Measurements from ENCODE around the gene MICU1. TPM values are rescaled to one million over a fixed set of nuclear protein-coding genes. Genes with fewer than 3 reads are reported as not detected.

MICU1 gene
- total RNA-seq, 1 experiment from 2014 or later = 36.0 TPM

- TF ChIP-seq, protein P1, sequence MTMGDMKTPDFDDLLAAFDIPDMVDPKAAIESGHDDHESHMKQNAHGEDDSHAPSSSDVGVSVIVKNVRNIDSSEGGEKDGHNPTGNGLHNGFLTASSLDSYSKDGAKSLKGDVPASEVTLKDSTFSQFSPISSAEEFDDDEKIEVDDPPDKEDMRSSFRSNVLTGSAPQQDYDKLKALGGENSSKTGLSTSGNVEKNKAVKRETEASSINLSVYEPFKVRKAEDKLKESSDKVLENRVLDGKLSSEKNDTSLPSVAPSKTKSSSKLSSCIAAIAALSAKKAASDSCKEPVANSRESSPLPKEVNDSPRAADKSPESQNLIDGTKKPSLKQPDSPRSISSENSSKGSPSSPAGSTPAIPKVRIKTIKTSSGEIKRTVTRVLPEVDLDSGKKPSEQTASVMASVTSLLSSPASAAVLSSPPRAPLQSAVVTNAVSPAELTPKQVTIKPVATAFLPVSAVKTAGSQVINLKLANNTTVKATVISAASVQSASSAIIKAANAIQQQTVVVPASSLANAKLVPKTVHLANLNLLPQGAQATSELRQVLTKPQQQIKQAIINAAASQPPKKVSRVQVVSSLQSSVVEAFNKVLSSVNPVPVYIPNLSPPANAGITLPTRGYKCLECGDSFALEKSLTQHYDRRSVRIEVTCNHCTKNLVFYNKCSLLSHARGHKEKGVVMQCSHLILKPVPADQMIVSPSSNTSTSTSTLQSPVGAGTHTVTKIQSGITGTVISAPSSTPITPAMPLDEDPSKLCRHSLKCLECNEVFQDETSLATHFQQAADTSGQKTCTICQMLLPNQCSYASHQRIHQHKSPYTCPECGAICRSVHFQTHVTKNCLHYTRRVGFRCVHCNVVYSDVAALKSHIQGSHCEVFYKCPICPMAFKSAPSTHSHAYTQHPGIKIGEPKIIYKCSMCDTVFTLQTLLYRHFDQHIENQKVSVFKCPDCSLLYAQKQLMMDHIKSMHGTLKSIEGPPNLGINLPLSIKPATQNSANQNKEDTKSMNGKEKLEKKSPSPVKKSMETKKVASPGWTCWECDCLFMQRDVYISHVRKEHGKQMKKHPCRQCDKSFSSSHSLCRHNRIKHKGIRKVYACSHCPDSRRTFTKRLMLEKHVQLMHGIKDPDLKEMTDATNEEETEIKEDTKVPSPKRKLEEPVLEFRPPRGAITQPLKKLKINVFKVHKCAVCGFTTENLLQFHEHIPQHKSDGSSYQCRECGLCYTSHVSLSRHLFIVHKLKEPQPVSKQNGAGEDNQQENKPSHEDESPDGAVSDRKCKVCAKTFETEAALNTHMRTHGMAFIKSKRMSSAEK (CRISPR knock-in tag; IDR thresholded peaks at IDR 0.05; ENCODE audit: borderline replicate concordance) = no peak
- TF ChIP-seq CTCF (IDR thresholded peaks at IDR 0.05) = peak; percentile 95
- TF ChIP-seq ESRRA (CRISPR knock-in tag; IDR thresholded peaks at IDR 0.05; ENCODE audit: borderline replicate concordance) = no peak
- TF ChIP-seq RELA (CRISPR knock-in tag; IDR thresholded peaks at IDR 0.05; ENCODE audit: borderline replicate concordance) = no peak
- TF ChIP-seq FOXK1 (CRISPR knock-in tag; IDR thresholded peaks at IDR 0.05) = no peak
- TF ChIP-seq SMAD4 (CRISPR knock-in tag; IDR thresholded peaks at IDR 0.05) = no peak
- no peak for TF ChIP-seq TEAD4 (CRISPR knock-in tag; IDR thresholded peaks at IDR 0.05)
- TF ChIP-seq AR (CRISPR knock-in tag; IDR thresholded peaks at IDR 0.05) = no peak
- TF ChIP-seq TEAD1 (CRISPR knock-in tag; IDR thresholded peaks at IDR 0.05) = 0 out of 2 replicates have a peak, but pooled peaks have one; percentile 19
- TF ChIP-seq FOXJ3 (CRISPR knock-in tag; IDR thresholded peaks at IDR 0.05; ENCODE audit: borderline replicate concordance) = no peak
- no peak for TF ChIP-seq ZSCAN18 (CRISPR knock-in tag; IDR thresholded peaks at IDR 0.05)
- TF ChIP-seq ZMAT4 (CRISPR knock-in tag; IDR thresholded peaks at IDR 0.05) = no peak
- no peak for TF ChIP-seq ZBTB21 (CRISPR knock-in tag; IDR thresholded peaks at IDR 0.05; ENCODE audit: borderline replicate concordance)
- TF ChIP-seq SOX15 (CRISPR knock-in tag; IDR thresholded peaks at IDR 0.05) = no peak
- peak; percentile 53 for TF ChIP-seq HMGXB4 (CRISPR knock-in tag; IDR thresholded peaks at IDR 0.05)
- no peak for TF ChIP-seq ZNF232 (CRISPR knock-in tag; IDR thresholded peaks at IDR 0.05)
- TF ChIP-seq ZNF121 (CRISPR knock-in tag; IDR thresholded peaks at IDR 0.05) = 0 out of 2 replicates have a peak, but pooled peaks have one; percentile 40
- no peak for TF ChIP-seq NFATC4 (CRISPR knock-in tag; IDR thresholded peaks at IDR 0.05)
- TF ChIP-seq, protein P2, sequence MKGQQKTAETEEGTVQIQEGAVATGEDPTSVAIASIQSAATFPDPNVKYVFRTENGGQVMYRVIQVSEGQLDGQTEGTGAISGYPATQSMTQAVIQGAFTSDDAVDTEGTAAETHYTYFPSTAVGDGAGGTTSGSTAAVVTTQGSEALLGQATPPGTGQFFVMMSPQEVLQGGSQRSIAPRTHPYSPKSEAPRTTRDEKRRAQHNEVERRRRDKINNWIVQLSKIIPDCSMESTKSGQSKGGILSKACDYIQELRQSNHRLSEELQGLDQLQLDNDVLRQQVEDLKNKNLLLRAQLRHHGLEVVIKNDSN (CRISPR knock-in tag; IDR thresholded peaks at IDR 0.05) = no peak
- no peak for TF ChIP-seq IRF1 (CRISPR knock-in tag; IDR thresholded peaks at IDR 0.05)
- no peak for TF ChIP-seq TCF7 (CRISPR knock-in tag; IDR thresholded peaks at IDR 0.05; ENCODE audit: low read depth)
- no peak for TF ChIP-seq ZNF671 (CRISPR knock-in tag; IDR thresholded peaks at IDR 0.05)
- no peak for TF ChIP-seq HMGA2 (CRISPR knock-in tag; IDR thresholded peaks at IDR 0.05)
Observed at GRCh38 chr10:72340510-72341261, 285.2 kb downstream of the MICU1 start (continued).
